Measurements from ENCODE around the gene ZCCHC9.

The ZCCHC9 gene

DNA sequence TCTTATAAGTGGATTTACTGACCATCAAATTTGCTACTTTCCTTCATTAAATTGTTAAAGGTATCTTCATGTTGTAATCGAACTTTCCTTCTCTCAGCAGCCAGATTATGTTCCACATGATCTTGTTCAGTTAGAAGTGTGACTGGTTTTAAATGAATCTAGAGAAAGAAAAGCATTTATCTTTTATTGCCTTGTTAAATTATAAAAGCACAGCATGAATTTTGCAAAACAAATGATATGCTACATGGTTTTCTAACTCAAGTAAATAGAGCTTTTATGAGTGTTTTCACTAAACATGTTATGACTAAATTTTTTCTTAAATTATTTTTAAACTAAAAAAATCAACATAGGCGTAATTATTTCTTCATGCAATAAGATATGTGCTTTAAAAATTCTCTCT is 58.5 kb downstream of the ZCCHC9 start:
- H3K4me1 ChIP-seq (ENCODE audit: control insufficient read depth in 1 of 2, insufficient read depth in 2 of 2, low read length in 2 of 2) = no peaks in the 10 kb centered on the region
- H3K27ac ChIP-seq (ENCODE audit: low read length) = no peak overlapping the region
- H3K27me3 ChIP-seq (ENCODE audit: low read depth, low read length) = no peaks in the 10 kb centered on the region
- no peaks in the 10 kb centered on the region for H3K9me3 ChIP-seq (ENCODE audit: control insufficient read depth in 1 of 2, low read length in 2 of 2)
- no peaks in the 10 kb centered on the region for H3K36me3 ChIP-seq (ENCODE audit: control insufficient read depth in 1 of 2, insufficient read depth in 2 of 2, low read length in 2 of 2)
- H3K4me3 ChIP-seq (ENCODE audit: low read depth in 1 of 2, low read length in 2 of 2) = no peak overlapping the region

DNA sequence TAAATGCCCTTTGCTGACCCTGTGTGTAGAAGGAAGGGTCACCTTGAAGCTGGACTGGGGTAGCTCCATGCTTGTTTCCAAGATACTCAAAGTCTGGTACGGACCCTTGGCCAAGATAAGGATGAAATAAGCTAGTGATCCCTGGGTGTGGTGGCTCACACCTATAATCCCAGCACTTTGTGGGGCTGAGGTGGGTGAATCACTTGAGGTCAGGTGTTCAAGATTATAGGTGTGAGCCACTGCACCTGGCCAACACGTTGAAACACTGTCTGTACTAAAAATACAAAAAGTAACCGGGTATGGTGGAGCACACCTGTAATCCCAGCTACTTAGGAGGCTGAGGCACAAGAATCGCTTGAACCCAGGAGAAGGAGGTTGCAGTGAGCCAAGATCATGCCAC is 59.3 kb downstream of the ZCCHC9 start:
- Histone ChIP-seq H3K4me1 (ENCODE audit: control insufficient read depth in 1 of 2, insufficient read depth in 2 of 2, low read length in 2 of 2) (no peaks in the 10 kb centered on the region), H3K36me3 (ENCODE audit: control insufficient read depth in 1 of 2, insufficient read depth in 2 of 2, low read length in 2 of 2) (no peaks in the 10 kb centered on the region), H3K9me3 (ENCODE audit: control insufficient read depth in 1 of 2, low read length in 2 of 2) (no peaks in the 10 kb centered on the region), H3K4me3 (ENCODE audit: low read depth in 1 of 2, low read length in 2 of 2) (no peak overlapping the region), H3K27me3 (ENCODE audit: low read depth, low read length) (no peaks in the 10 kb centered on the region), H3K27ac (ENCODE audit: low read length) (no peak overlapping the region)

DNA sequence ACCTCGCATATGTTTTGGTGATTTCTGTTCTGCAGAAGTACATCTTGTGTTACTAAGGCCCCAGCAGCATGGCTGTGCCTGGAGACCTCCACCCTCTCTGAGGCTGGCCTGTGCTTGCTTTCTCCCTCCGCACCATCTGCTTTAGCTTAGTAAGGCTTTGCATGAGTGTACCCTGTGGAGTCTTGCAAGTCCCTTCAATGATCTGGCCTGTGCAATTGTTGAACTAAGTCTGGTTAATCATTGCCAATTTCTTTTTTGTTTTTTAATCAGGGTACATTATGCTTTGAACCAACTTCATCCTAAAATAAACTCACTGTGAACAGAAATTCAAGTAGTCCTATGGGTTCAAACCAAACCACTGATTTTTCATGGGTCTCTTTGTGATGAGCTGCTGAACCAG is 60.2 kb downstream of the ZCCHC9 start:
- Histone ChIP-seq H3K4me3 (ENCODE audit: low read depth in 1 of 2, low read length in 2 of 2) (no peak overlapping the region), H3K9me3 (ENCODE audit: control insufficient read depth in 1 of 2, low read length in 2 of 2) (no peaks in the 10 kb centered on the region), H3K4me1 (ENCODE audit: control insufficient read depth in 1 of 2, insufficient read depth in 2 of 2, low read length in 2 of 2) (no peaks in the 10 kb centered on the region), H3K27me3 (ENCODE audit: low read depth, low read length) (no peaks in the 10 kb centered on the region), H3K36me3 (ENCODE audit: control insufficient read depth in 1 of 2, insufficient read depth in 2 of 2, low read length in 2 of 2) (no peaks in the 10 kb centered on the region), H3K27ac (ENCODE audit: low read length) (no peak overlapping the region)
